T-cell (primary cell): ENCODE measurements around the gene STIM1. TPM values are rescaled to one million over a fixed set of nuclear protein-coding genes. Genes with fewer than 3 reads are reported as not detected.

ENCODE experiments used
- ATAC-seq, 4 experiments: fragments of 200-7000 bp in 3 of 4; fragments of 150-1000 bp in 1 of 4; cut with Tn5 transposase; replicated peaks in 1 of 4; 1 replicate in 3 of 4; 2 replicates in 1 of 4; pipeline ENCODE4 v1.10.0; 2021; ENCODE audit warnings: moderate library complexity in 3 of 4, mild to moderate bottlenecking in 2 of 4, moderate number of reproducible peaks in 1 of 4
- CTCF ChIA-PET, 2 donors: fragments of 300-600 bp; sonication (Branson Sonifier 250); formaldehyde crosslinking; loops; one replicate each; lab custom pipeline; 2022; ENCODE audit warnings: antibody characterized with exemption in 2 of 2; lab: Charles Lee
- POLR2A ChIA-PET, 2 donors: fragments of 300-600 bp; sonication (Branson Sonifier 250); formaldehyde crosslinking; loops; one replicate each; lab custom pipeline; 2022; ENCODE audit warnings: antibody characterized with exemption in 2 of 2; lab: Charles Lee
- DNase-seq, 35 experiments: peaks; one replicate each; pipeline versions ENCODE4 v3.0.0 to v3.0.0-alpha.2; 2013 to 2023
- H3K27ac ChIP-seq: one replicate; pipeline ENCODE4 v1.5.1; 2013; ENCODE audit warnings: low read length
- H3K27me3 ChIP-seq, 2 experiments: replicated peaks in 1 of 2; 1 replicate in 1 of 2; 2 replicates in 1 of 2; pipeline versions ENCODE4 v1.6.1 to v1.7.0; 2013; ENCODE audit warnings: low read length in 1 of 2, mixed read lengths in 1 of 2; ENCODE audit not compliant: control insufficient read depth in 2 of 2, insufficient read depth in 2 of 2; ENCODE audit errors: extremely low read depth in 1 of 2
- H3K36me3 ChIP-seq, 2 donors: 1 replicate in 1 of 2; 2 replicates in 1 of 2; pipeline versions ENCODE4 v1.6.1 to v1.7.0; 2013; ENCODE audit warnings: low read length in 1 of 2; ENCODE audit not compliant: control insufficient read depth in 2 of 2, insufficient read depth in 1 of 2; ENCODE audit errors: extremely low read depth in 1 of 2
- H3K4me1 ChIP-seq, 2 experiments: 1 replicate in 1 of 2; 2 replicates in 1 of 2; pipeline versions ENCODE4 v1.6.1 to v1.7.0; 2013; ENCODE audit warnings: low read length in 2 of 2, mixed read lengths in 1 of 2; ENCODE audit not compliant: insufficient read depth in 2 of 2, control insufficient read depth in 1 of 2; ENCODE audit errors: extremely low read depth in 1 of 2
- H3K4me3 ChIP-seq, 2 donors: 1 replicate in 1 of 2; 2 replicates in 1 of 2; pipeline versions ENCODE4 v1.5.1 to v1.7.0; 2013; ENCODE audit warnings: mild to moderate bottlenecking in 2 of 2, low read length in 1 of 2, moderate library complexity in 1 of 2; ENCODE audit not compliant: control insufficient read depth in 1 of 2; ENCODE audit errors: extremely low read depth in 1 of 2
- H3K9me3 ChIP-seq: 2 replicates; pipeline ENCODE4 v1.7.0; 2013
- H3K27ac Mint-ChIP-seq, 2 donors: one replicate each; pipeline ENCODE4 v1.8.0; 2020 to 2021; ENCODE audit warnings: mild to moderate bottlenecking in 2 of 2, mixed read lengths in 2 of 2
- H3K27me3 Mint-ChIP-seq, 2 donors: one replicate each; pipeline ENCODE4 v1.8.0; 2021 to 2022; ENCODE audit warnings: mixed read lengths in 2 of 2
- H3K36me3 Mint-ChIP-seq: one replicate; pipeline ENCODE4 v1.8.0; 2021; ENCODE audit warnings: mixed read lengths
- H3K4me1 Mint-ChIP-seq, 3 donors: one replicate each; pipeline ENCODE4 v1.8.0; 2020 to 2022; ENCODE audit warnings: mixed read lengths in 3 of 3, mild to moderate bottlenecking in 1 of 3
- H3K4me3 Mint-ChIP-seq, 3 donors: one replicate each; pipeline ENCODE4 v1.8.0; 2020 to 2022; ENCODE audit warnings: mild to moderate bottlenecking in 3 of 3, mixed read lengths in 3 of 3, moderate library complexity in 3 of 3
- H3K9me3 Mint-ChIP-seq, 3 donors: one replicate each; pipeline ENCODE4 v1.8.0; 2020 to 2022; ENCODE audit warnings: mixed read lengths in 3 of 3
- WGBS: methylation state at CpG from one replicate; pipeline ENCODE4 v1.1.5; 2013; ENCODE audit warnings: missing lambda C conversion rate; ENCODE audit not compliant: insufficient coverage; 5-methylcytosine and 5-hydroxymethylcytosine counted together
- total RNA-seq, 35 experiments: library from RNA in 6 of 35; stranded (reverse) in 6 of 35; fragments of 120-200 nt in 1 of 35; gene quantifications; one replicate each; pipeline versions ENCODE4 v1.2.1 to v1.2.4 and lab custom pipeline; 2013 to 2026

The STIM1 gene
- total RNA-seq, 5 donors from 2014 or later (not counting 1 experiment from before 2014, with no cell fraction given), result 87.6 to 139 (median 94.5) TPM

DNA sequence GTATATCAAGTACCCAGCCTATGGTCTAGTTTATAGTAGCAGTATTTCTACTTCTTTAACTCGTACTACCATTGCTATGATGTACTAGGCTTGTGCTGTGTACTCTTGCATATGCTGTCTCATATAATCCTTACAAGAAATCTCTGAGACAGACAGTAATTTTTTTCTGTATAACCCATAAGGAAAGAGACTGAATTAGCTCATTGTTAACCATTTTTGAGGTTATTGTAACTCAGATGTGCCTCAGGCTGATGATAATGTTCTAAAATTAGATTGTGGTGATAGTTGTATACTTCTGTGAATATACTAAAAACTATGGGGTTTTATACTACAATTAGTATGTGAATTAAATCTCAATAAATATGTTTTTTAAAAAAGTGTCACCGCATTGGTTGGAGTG, 127.0 kb downstream of the STIM1 start:
- H3K36me3 Mint-ChIP-seq, result peaks cover 13% of the 10 kb centered on the region
- no CpG with 5 or more reads among the region's 2 CpGs for WGBS
- CTCF ChIA-PET, result interaction anchor here in 1 of 2 donors (0.6 kb wide), 1 partner anchor 55 kb away, joined by 3 read pairs; no protein-coding TSS in a partner anchor

DNA sequence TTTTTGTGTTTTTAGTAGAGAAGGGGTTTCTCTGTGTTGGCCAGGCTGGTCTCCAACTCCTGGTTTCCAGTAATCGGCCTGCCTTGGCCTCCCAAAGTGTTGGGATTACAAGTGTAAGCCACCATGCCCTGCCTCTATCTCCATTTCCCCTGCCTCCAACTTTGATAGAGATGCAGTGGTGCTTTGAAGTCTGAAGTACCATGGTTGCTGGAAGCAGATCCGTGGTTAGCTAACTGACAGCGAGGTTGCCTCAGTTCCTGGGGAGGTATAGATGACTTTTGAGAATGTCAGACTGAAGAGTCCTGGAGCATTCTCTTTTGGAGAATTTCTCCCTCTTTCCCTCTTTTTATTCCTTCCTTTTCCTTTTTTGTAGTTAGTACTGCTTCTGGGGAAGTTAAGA, 127.6 kb downstream of the STIM1 start:
- no CpG with 5 or more reads among the region's 3 CpGs for WGBS
- CTCF ChIA-PET, result no interaction called here
- Histone ChIP-seq H3K27me3 (no peaks in the 10 kb centered on the region), H3K4me1 (peaks cover 27 to 37% of the 10 kb centered on the region in 2 experiments), H3K9me3 (no peaks in the 10 kb centered on the region), H3K4me3 (no peak overlapping the region), H3K27ac (no peak overlapping the region), H3K36me3 (peaks cover 0 to 4% of the 10 kb centered on the region in 2 donors)
- H3K27me3 Mint-ChIP-seq, result no peaks in the 10 kb centered on the region
- H3K27ac Mint-ChIP-seq, result peak overlapping the region; percentile 47 to 68
- H3K4me1 Mint-ChIP-seq, result peaks cover 87 to 94% (median 90%) of the 10 kb centered on the region in 3 donors
- peaks cover 13% of the 10 kb centered on the region for H3K36me3 Mint-ChIP-seq
- no peak overlapping the region for H3K4me3 Mint-ChIP-seq
- ATAC-seq, result peak in 3 of 4 experiments; percentile 36 to 47 (median 47)
- no peaks in the 10 kb centered on the region for H3K9me3 Mint-ChIP-seq
- DNase-seq, result peak in 2 of 35 experiments; percentile 2 to 4
- POLR2A ChIA-PET, result no interaction called here

More for the DNA sequence above, 127.0 kb downstream of the STIM1 start:
- no peak overlapping the region for H3K4me3 Mint-ChIP-seq
- no peaks in the 10 kb centered on the region for H3K27me3 Mint-ChIP-seq
- POLR2A ChIA-PET, result no interaction called here
- peaks cover 85 to 93% (median 85%) of the 10 kb centered on the region in 3 donors for H3K4me1 Mint-ChIP-seq
- ATAC-seq (no peak), DNase-seq (no peak)
- Histone ChIP-seq H3K36me3 (peaks cover 0 to 4% of the 10 kb centered on the region in 2 donors), H3K27me3 (no peaks in the 10 kb centered on the region), H3K27ac (no peak overlapping the region), H3K4me3 (no peak overlapping the region), H3K9me3 (no peaks in the 10 kb centered on the region), H3K4me1 (peaks cover 27 to 39% of the 10 kb centered on the region in 2 experiments)
- H3K9me3 Mint-ChIP-seq, result no peaks in the 10 kb centered on the region
- H3K27ac Mint-ChIP-seq, result peak overlapping the region in 1 of 2 donors; percentile 76

- Mint-ChIP-seq H3K36me3 (peaks cover 11% of the 10 kb centered on the region), H3K9me3 (no peaks in the 10 kb centered on the region), H3K4me1 (peaks cover 87 to 95% (median 90%) of the 10 kb centered on the region in 3 donors), H3K27me3 (no peaks in the 10 kb centered on the region), H3K27ac (peak overlapping the region; percentile 73 to 84), H3K4me3 (peak overlapping the region in 1 of 3 donors; percentile 4)
- POLR2A ChIA-PET, result interaction anchor here in 1 of 2 donors (1.0 kb wide), 1 partner anchor 23 kb away, joined by 3 read pairs; no protein-coding TSS in a partner anchor
- Histone ChIP-seq H3K36me3 (peaks cover 0 to 4% of the 10 kb centered on the region in 2 donors), H3K9me3 (no peaks in the 10 kb centered on the region), H3K27ac (no peak overlapping the region), H3K27me3 (no peaks in the 10 kb centered on the region), H3K4me3 (no peak overlapping the region), H3K4me1 (peaks cover 23 to 34% of the 10 kb centered on the region in 2 experiments)
- ATAC-seq (peak in 3 of 4 experiments; percentile 67 to 78 (median 69)), DNase-seq (peak in 32 of 35 experiments; percentile 3 to 60 (median 28))
- WGBS, result 67% methylated on average over 1 of the region's 5 CpGs
- CTCF ChIA-PET, result interaction anchor here (0.5 to 2.0 kb wide), 4 partner anchors 10 to 136 kb away, joined by 3 to 8 read pairs (median 5); partner anchors contain the start of gene STIM1 (in 1 of the 2)
Observed at GRCh38 chr11:3984896-3985295, 129.4 kb downstream of the STIM1 start.

- Mint-ChIP-seq H3K27ac (peak overlapping the region; percentile 73 to 84), H3K9me3 (no peaks in the 10 kb centered on the region), H3K4me3 (no peak overlapping the region), H3K27me3 (no peaks in the 10 kb centered on the region), H3K36me3 (peaks cover 7% of the 10 kb centered on the region), H3K4me1 (peaks cover 86 to 95% (median 91%) of the 10 kb centered on the region in 3 donors)
- Histone ChIP-seq H3K9me3 (no peaks in the 10 kb centered on the region), H3K4me3 (no peak overlapping the region), H3K27me3 (no peaks in the 10 kb centered on the region), H3K4me1 (peaks cover 23 to 34% of the 10 kb centered on the region in 2 experiments), H3K36me3 (peaks cover 0 to 4% of the 10 kb centered on the region in 2 donors), H3K27ac (no peak overlapping the region)
- POLR2A ChIA-PET, result no interaction called here
- CTCF ChIA-PET, result no interaction called here
- no peak for DNase-seq
- ATAC-seq, result no peak
Observed at GRCh38 chr11:3985631-3986030, 130.2 kb downstream of the STIM1 start.

GRCh38 chr11:3986301-3986700, 130.8 kb downstream of the STIM1 start:
- Mint-ChIP-seq H3K4me3 (no peak overlapping the region), H3K4me1 (peaks cover 87 to 92% (median 91%) of the 10 kb centered on the region in 3 donors), H3K9me3 (no peaks in the 10 kb centered on the region), H3K27me3 (no peaks in the 10 kb centered on the region), H3K27ac (peak overlapping the region; percentile 45 to 84), H3K36me3 (peaks cover 7% of the 10 kb centered on the region)
- ChIA-PET POLR2A (interaction anchor here in 1 of 2 donors (0.5 to 0.8 kb wide), 2 partner anchors 125 to 150 kb away, joined by 3 to 4 read pairs; no protein-coding TSS in a partner anchor), CTCF (interaction anchor here in 1 of 2 donors (1.5 kb wide), 1 partner anchor 87 kb away, joined by 3 read pairs; no protein-coding TSS in a partner anchor)
- no peak overlapping the region for H3K4me3 ChIP-seq
- H3K27me3 ChIP-seq, result no peaks in the 10 kb centered on the region
- peaks cover 23 to 31% of the 10 kb centered on the region in 2 experiments for H3K4me1 ChIP-seq
- no CpG with 5 or more reads among the region's 1 CpG for WGBS
- peaks cover 0 to 4% of the 10 kb centered on the region in 2 donors for H3K36me3 ChIP-seq
- H3K9me3 ChIP-seq, result no peaks in the 10 kb centered on the region
- H3K27ac ChIP-seq, result no peak overlapping the region
- ATAC-seq (no peak), DNase-seq (no peak)

DNA sequence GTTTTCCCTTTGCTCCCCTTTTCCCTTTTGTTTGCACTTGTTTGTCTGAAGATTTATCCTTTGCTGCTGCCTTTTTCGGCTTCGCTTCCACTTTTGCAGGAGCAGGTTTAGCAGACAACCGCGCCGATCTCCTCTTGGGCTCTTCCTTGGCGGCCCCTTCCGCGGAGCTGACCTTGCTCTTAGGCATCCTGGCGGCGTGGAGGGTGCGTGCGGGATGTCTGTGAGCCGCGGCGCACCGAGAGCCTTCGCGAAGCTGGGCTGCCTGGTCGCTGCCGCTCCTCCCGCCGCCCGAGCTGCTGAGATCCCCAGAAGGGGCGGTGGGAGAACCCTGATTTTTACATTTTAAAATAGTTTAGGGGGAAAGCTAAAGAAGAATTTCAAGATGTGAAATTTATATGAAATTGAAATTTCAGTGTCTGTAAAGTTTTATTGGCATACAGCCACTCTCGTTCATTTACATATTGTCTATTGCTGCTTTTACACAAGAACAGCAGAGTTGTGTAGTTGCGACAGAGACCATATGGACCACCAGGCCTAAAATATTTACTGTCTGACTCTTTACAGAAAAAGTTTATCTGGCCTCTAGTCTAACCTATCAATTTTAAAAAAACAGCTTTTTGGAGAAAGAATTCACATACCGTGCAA, 133.9 kb downstream of the STIM1 start:
- Mint-ChIP-seq H3K9me3 (peaks cover 0 to 10% (median 5%) of the 10 kb centered on the region in 3 donors), H3K4me3 (peak overlapping the region; percentile 32 to 49 (median 35)), H3K27me3 (no peaks in the 10 kb centered on the region), H3K27ac (peak overlapping the region; percentile 75 to 80), H3K4me1 (peaks cover 72 to 77% (median 76%) of the 10 kb centered on the region in 3 donors), H3K36me3 (peaks cover 26% of the 10 kb centered on the region)
- ChIA-PET CTCF (interaction anchor here (0.6 to 1.7 kb wide), 6 partner anchors 30 to 256 kb away, joined by 3 to 9 read pairs (median 3); partner anchors contain the start of gene STIM1 (in 1 of the 2)), POLR2A (interaction anchor here in 1 of 2 donors (0.6 to 0.7 kb wide), 2 partner anchors 15 to 72 kb away, joined by 3 to 6 read pairs; no protein-coding TSS in a partner anchor)
- no peaks in the 10 kb centered on the region for H3K27me3 ChIP-seq
- WGBS, result 93% methylated on average over 14 of the region's 27 CpGs
- H3K4me1 ChIP-seq, result peaks cover 12 to 17% of the 10 kb centered on the region in 2 experiments
- ATAC-seq (no peak), DNase-seq (no peak)
- H3K27ac ChIP-seq, result peak overlapping the region; percentile 48
- H3K36me3 ChIP-seq, result no peaks in the 10 kb centered on the region
- H3K9me3 ChIP-seq, result peaks cover 3% of the 10 kb centered on the region
- H3K4me3 ChIP-seq, result peak overlapping the region in 1 of 2 donors; percentile 1
